Activated T-cell treated with anti-CD3 and anti-CD28 coated beads, Interleukin-2, amount 50 U/mL, for 4 hours (primary cell): ENCODE data around the gene LY6G5C. TPM values are rescaled to one million over a fixed set of nuclear protein-coding genes. Genes with fewer than 3 reads are reported as not detected.
"Not testable (repeated sequence)": the region's sequence is repeated elsewhere in the genome, so short reads cannot be mapped to it uniquely, and the experiment has no call there.

Experiments
- ATAC-seq, 2 donors: fragments of 200-7000 bp; cut with Tn5 transposase; one replicate each; pipeline ENCODE4 v1.10.0; 2021
- DNase-seq: peaks from one replicate; pipeline ENCODE4 v3.0.0-alpha.2; 2020
- H3K27me3 Mint-ChIP-seq: one replicate; pipeline ENCODE4 v1.8.0; 2021; ENCODE audit warnings: low read depth, mixed read lengths
- H3K36me3 Mint-ChIP-seq: one replicate; pipeline ENCODE4 v1.8.0; 2022; ENCODE audit warnings: mixed read lengths; ENCODE audit not compliant: insufficient read depth
- H3K4me1 Mint-ChIP-seq: one replicate; pipeline ENCODE4 v1.8.0; 2021; ENCODE audit warnings: low read depth, mixed read lengths
- H3K4me3 Mint-ChIP-seq: one replicate; pipeline ENCODE4 v1.8.0; 2021; ENCODE audit warnings: mild to moderate bottlenecking, moderate library complexity, mixed read lengths
- H3K9me3 Mint-ChIP-seq: one replicate; pipeline ENCODE4 v1.8.0; 2021; ENCODE audit warnings: mixed read lengths
- total RNA-seq, 3 donors: library from RNA; stranded (reverse); gene quantifications; one replicate each; pipeline ENCODE4 v1.2.1, GENCODE V29; 2021

Gene LY6G5C
- total RNA-seq, 3 donors from 2014 or later = 2.3 to 3.8 (median 3.1) TPM

- Mint-ChIP-seq H3K4me3 (no peak within 1 kb of the TSS), H3K4me1 (peaks cover 12% of the 10 kb centered on the region), H3K9me3 (no peaks in the 10 kb centered on the region), H3K36me3 (peaks cover 4% of the 10 kb centered on the region), H3K27me3 (no peaks in the 10 kb centered on the region)
- DNase-seq (no peak), ATAC-seq (no peak)
These were observed 40.6 kb upstream of the LY6G5C start, which contains the start of gene LY6G6C for GRCh38 chr6:31721351-31722020. TSS of gene LY6G6C (minus strand) at chr6:31721746. CDS start at chr6:31721679, 67 bp downstream.

GRCh38 chr6:31720196-31720770 lies 39.4 kb upstream of the LY6G5C start:
- ATAC-seq = no peak
- no peaks in the 10 kb centered on the region for H3K36me3 Mint-ChIP-seq
- H3K4me1 Mint-ChIP-seq = peaks cover 2% of the 10 kb centered on the region
- no peak overlapping the region for H3K4me3 Mint-ChIP-seq
- DNase-seq = no peak
- no peaks in the 10 kb centered on the region for H3K9me3 Mint-ChIP-seq
- no peaks in the 10 kb centered on the region for H3K27me3 Mint-ChIP-seq

GRCh38 chr6:31719001-31719400 lies 38.1 kb upstream of the LY6G5C start:
- Mint-ChIP-seq H3K4me3 (no peak overlapping the region), H3K9me3 (no peaks in the 10 kb centered on the region), H3K27me3 (no peaks in the 10 kb centered on the region), H3K4me1 (peaks cover 2% of the 10 kb centered on the region), H3K36me3 (no peaks in the 10 kb centered on the region)
- ATAC-seq (no peak), DNase-seq (no peak)

- Mint-ChIP-seq H3K4me1 (peaks cover 1% of the 10 kb centered on the region), H3K4me3 (no peak overlapping the region), H3K36me3 (no peaks in the 10 kb centered on the region), H3K27me3 (no peaks in the 10 kb centered on the region), H3K9me3 (no peaks in the 10 kb centered on the region)
- no peak for DNase-seq
- no peak for ATAC-seq
These were observed 37.4 kb upstream of the LY6G5C start for GRCh38 chr6:31718265-31718664.

GRCh38 chr6:31717499-31718222 lies 36.8 kb upstream of the LY6G5C start:
- Mint-ChIP-seq H3K9me3 (no peaks in the 10 kb centered on the region), H3K4me1 (no peaks in the 10 kb centered on the region), H3K4me3 (no peak overlapping the region), H3K36me3 (no peaks in the 10 kb centered on the region), H3K27me3 (no peaks in the 10 kb centered on the region)
- ATAC-seq = no peak
- DNase-seq = no peak

GRCh38 chr6:31715022-31715958 lies 34.4 kb upstream of the LY6G5C start, which contains the start of gene LY6G6D:
TSS of gene LY6G6D (plus strand) at chr6:31715348. CDS start at chr6:31715356, 8 bp downstream.
- ATAC-seq (no peak), DNase-seq (no peak)
- Mint-ChIP-seq H3K36me3 (no peaks in the 10 kb centered on the region), H3K9me3 (no peaks in the 10 kb centered on the region), H3K4me1 (peaks cover 11% of the 10 kb centered on the region), H3K4me3 (no peak within 1 kb of the TSS), H3K27me3 (no peaks in the 10 kb centered on the region)

- Mint-ChIP-seq H3K27me3 (no peaks in the 10 kb centered on the region), H3K36me3 (no peaks in the 10 kb centered on the region), H3K4me1 (peaks cover 11% of the 10 kb centered on the region), H3K4me3 (no peak overlapping the region), H3K9me3 (no peaks in the 10 kb centered on the region)
- ATAC-seq = no peak
- DNase-seq = no peak
These were observed 33.3 kb upstream of the LY6G5C start for GRCh38 chr6:31713991-31714684.

GRCh38 chr6:31713465-31713864 lies 32.6 kb upstream of the LY6G5C start:
- Mint-ChIP-seq H3K9me3 (no peaks in the 10 kb centered on the region), H3K27me3 (no peaks in the 10 kb centered on the region), H3K36me3 (no peaks in the 10 kb centered on the region), H3K4me1 (peaks cover 11% of the 10 kb centered on the region), H3K4me3 (no peak overlapping the region)
- DNase-seq = no peak
- no peak for ATAC-seq

- peak in 1 of 2 donors; percentile 46 for ATAC-seq
- peaks cover 11% of the 10 kb centered on the region for H3K4me1 Mint-ChIP-seq
- no peak for DNase-seq
- no peak overlapping the region for H3K4me3 Mint-ChIP-seq
- no peaks in the 10 kb centered on the region for H3K36me3 Mint-ChIP-seq
- H3K9me3 Mint-ChIP-seq = no peaks in the 10 kb centered on the region
- no peaks in the 10 kb centered on the region for H3K27me3 Mint-ChIP-seq
These were observed 31.4 kb upstream of the LY6G5C start for GRCh38 chr6:31712296-31712695.

- H3K9me3 Mint-ChIP-seq = no peaks in the 10 kb centered on the region
- no peak overlapping the region for H3K4me3 Mint-ChIP-seq
- DNase-seq (no peak), ATAC-seq (no peak)
- no peaks in the 10 kb centered on the region for H3K36me3 Mint-ChIP-seq
- no peaks in the 10 kb centered on the region for H3K27me3 Mint-ChIP-seq
- H3K4me1 Mint-ChIP-seq = peaks cover 11% of the 10 kb centered on the region
These were observed 30.4 kb upstream of the LY6G5C start for GRCh38 chr6:31711233-31711632.

- H3K9me3 Mint-ChIP-seq = no peaks in the 10 kb centered on the region
- ATAC-seq = no peak
These were observed 29.8 kb upstream of the LY6G5C start for GRCh38 chr6:31710523-31711219.

GRCh38 chr6:31709157-31709556 lies 28.3 kb upstream of the LY6G5C start:
- not testable (repeated sequence) for DNase-seq, ATAC-seq, H3K27me3 Mint-ChIP-seq, H3K4me3 Mint-ChIP-seq, H3K9me3 Mint-ChIP-seq, H3K36me3 Mint-ChIP-seq
- H3K4me1 Mint-ChIP-seq = peaks cover 11% of the 10 kb centered on the region

More at GRCh38 chr6:31710523-31711219, 29.8 kb upstream of the LY6G5C start:
- no peaks in the 10 kb centered on the region for H3K36me3 Mint-ChIP-seq
- no peak for DNase-seq
- H3K4me1 Mint-ChIP-seq = peaks cover 11% of the 10 kb centered on the region
- no peak overlapping the region for H3K4me3 Mint-ChIP-seq
- H3K27me3 Mint-ChIP-seq = no peaks in the 10 kb centered on the region

- ATAC-seq (no peak), DNase-seq (no peak)
- Mint-ChIP-seq H3K4me3 (no peak overlapping the region), H3K36me3 (no peaks in the 10 kb centered on the region), H3K27me3 (no peaks in the 10 kb centered on the region), H3K4me1 (peaks cover 13% of the 10 kb centered on the region), H3K9me3 (no peaks in the 10 kb centered on the region)
These were observed 27.4 kb upstream of the LY6G5C start for GRCh38 chr6:31708224-31708623.
